Activated CD4-positive, alpha-beta T cell treated with anti-CD3 and anti-CD28 coated beads, Interleukin-2, Interleukin-6, amounts not matched to agents 100 ng/mL and 50 ng/mL, durations not matched to agents 16 hours and 8 hours (primary cell): ENCODE results near the gene NR4A3.
"Not testable (repeated sequence)": the region's sequence is repeated elsewhere in the genome, so short reads cannot be mapped to it uniquely, and the experiment has no call there.

Experiments
- DNase-seq: peaks from one replicate; pipeline ENCODE4 v3.0.0-alpha.2; 2020

The NR4A3 gene

GRCh38 chr9:99821396-99822108 is at the start of gene NR4A3:
Gene NR4A3 (plus strand): TSS chr9:99821885. CDS start chr9:99828043, 6,158 bp downstream.
- DNase-seq = peak; percentile 84

GRCh38 chr9:99773468-99774138 is 48.1 kb upstream of the NR4A3 start:
- DNase-seq = no peak

GRCh38 chr9:99778308-99778707 is 43.4 kb upstream of the NR4A3 start:
- peak; percentile 52 for DNase-seq

- no peak for DNase-seq
Measured at GRCh38 chr9:99778836-99779235, 42.8 kb upstream of the NR4A3 start.

GRCh38 chr9:99779277-99779676 is 42.4 kb upstream of the NR4A3 start:
- DNase-seq = peak; percentile 15

GRCh38 chr9:99782349-99782748 is 39.3 kb upstream of the NR4A3 start:
- DNase-seq = not testable (repeated sequence)

- DNase-seq = no peak
Measured at GRCh38 chr9:99782962-99783718, 38.5 kb upstream of the NR4A3 start.

GRCh38 chr9:99783799-99784198 is 37.9 kb upstream of the NR4A3 start:
- DNase-seq = no peak

GRCh38 chr9:99785010-99785590 is 36.6 kb upstream of the NR4A3 start:
- no peak for DNase-seq

- no peak for DNase-seq
Measured at GRCh38 chr9:99787556-99787955, 34.1 kb upstream of the NR4A3 start.

- DNase-seq = no peak
Measured at GRCh38 chr9:99793528-99793927, 28.2 kb upstream of the NR4A3 start.

- no peak for DNase-seq
Measured at GRCh38 chr9:99796231-99796630, 25.5 kb upstream of the NR4A3 start.

GRCh38 chr9:99801775-99802174 is 19.9 kb upstream of the NR4A3 start:
- no peak for DNase-seq

GRCh38 chr9:99803694-99804093 is 18.0 kb upstream of the NR4A3 start:
- no peak for DNase-seq

- peak; percentile 77 for DNase-seq
Measured at GRCh38 chr9:99807276-99807852, 14.3 kb upstream of the NR4A3 start.

- no peak for DNase-seq
Measured at GRCh38 chr9:99807956-99808355, 13.7 kb upstream of the NR4A3 start.

- DNase-seq = no peak
Measured at GRCh38 chr9:99808454-99808853, 13.2 kb upstream of the NR4A3 start.

GRCh38 chr9:99809586-99810319 is 11.9 kb upstream of the NR4A3 start:
- no peak for DNase-seq

GRCh38 chr9:99811172-99811571 is 10.5 kb upstream of the NR4A3 start:
- DNase-seq = no peak

- peak; percentile 68 for DNase-seq
Measured at GRCh38 chr9:99811598-99812383, 9.9 kb upstream of the NR4A3 start.

- no peak for DNase-seq
Measured at GRCh38 chr9:99813739-99814138, 7.9 kb upstream of the NR4A3 start.
